Activated B cell treated with CpG ODN at 0.5 μM for 24 hours (primary cell): ENCODE measurements around the gene MECR. TPM values are rescaled to one million over a fixed set of nuclear protein-coding genes. Genes with fewer than 3 reads are reported as not detected.

Experiments used
- ATAC-seq: fragments of 200-7000 bp; cut with Tn5 transposase; one replicate; pipeline ENCODE4 v1.10.0; 2021; ENCODE audit warnings: low read depth, mild to moderate bottlenecking, moderate library complexity
- CTCF ChIA-PET: fragments of 350-600 bp; sonication (Branson Sonifier 250); formaldehyde crosslinking; loops from one replicate; lab custom pipeline; 2021; ENCODE audit warnings: antibody characterized with exemption; lab: Charles Lee
- POLR2A ChIA-PET: fragments of 350-600 bp; sonication (Branson Sonifier 250); formaldehyde crosslinking; loops from one replicate; lab custom pipeline; 2021; ENCODE audit warnings: antibody characterized with exemption; lab: Charles Lee
- DNase-seq: peaks from one replicate; pipeline ENCODE4 v3.0.0; 2022
- H3K27ac Mint-ChIP-seq: one replicate; pipeline ENCODE4 v1.8.0; 2020; ENCODE audit warnings: mixed read lengths
- H3K27me3 Mint-ChIP-seq: one replicate; pipeline ENCODE4 v1.8.0; 2021; ENCODE audit warnings: mixed read lengths
- H3K36me3 Mint-ChIP-seq: one replicate; pipeline ENCODE4 v1.8.0; 2021; ENCODE audit warnings: low read depth, mixed read lengths
- H3K4me1 Mint-ChIP-seq: one replicate; pipeline ENCODE4 v1.8.0; 2021; ENCODE audit warnings: mixed read lengths
- H3K4me3 Mint-ChIP-seq: one replicate; pipeline ENCODE4 v1.8.0; 2020; ENCODE audit warnings: mild to moderate bottlenecking, mixed read lengths
- H3K9me3 Mint-ChIP-seq: one replicate; pipeline ENCODE4 v1.8.0; 2020; ENCODE audit warnings: mixed read lengths
- intact Hi-C: fragments of 100-400 bp; cut with micrococcal nuclease; formaldehyde crosslinking; loops from one replicate; pipeline ENCODE4 v1.15.1; 2024
- total RNA-seq: library from RNA; stranded (reverse); gene quantifications from 2 replicates; pipeline ENCODE4 v1.2.3, GENCODE V29; 2022
- TF ChIP-seq, protein P1 (sequence below): fragments of 200-600 bp; IDR thresholded peaks from one replicate; pipeline ENCODE4 v1.8.0; 2022; ENCODE audit warnings: antibody characterized with exemption, mild to moderate bottlenecking

Gene MECR
- total RNA-seq, 1 donor from 2014 or later: 18.7 TPM

DNA sequence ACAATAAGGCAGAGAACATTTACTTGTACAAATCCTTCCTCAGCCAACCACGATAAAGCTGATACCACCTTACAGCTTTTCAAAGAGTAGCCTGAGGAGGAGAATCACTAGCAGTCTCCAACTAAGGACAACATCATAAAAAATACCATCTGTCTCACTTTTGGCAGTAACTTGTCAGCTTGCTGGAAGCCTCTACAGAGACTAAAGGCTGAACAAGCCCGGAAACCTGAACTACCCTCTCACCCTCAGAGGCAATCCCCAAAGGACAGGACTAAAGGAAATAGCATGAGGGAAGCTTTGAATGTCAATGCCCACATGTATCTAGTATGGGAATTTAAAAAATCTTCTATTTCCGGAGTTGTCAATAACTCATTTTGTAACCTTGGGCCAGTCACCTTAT lies 59.6 kb downstream of the MECR start:
- no peak for DNase-seq
- intact Hi-C loops: loop anchor here (1.0 kb wide), 1 partner anchor 10 kb away; the partner anchor contains the start of gene SRSF4
- no peaks in the 10 kb centered on the region for H3K27me3 Mint-ChIP-seq
- peak; percentile 64 for ATAC-seq
- H3K27ac Mint-ChIP-seq: peak overlapping the region; percentile 56
- H3K9me3 Mint-ChIP-seq: no peaks in the 10 kb centered on the region
- ChIA-PET CTCF (interaction anchor here (0.9 to 2.0 kb wide), 2 partner anchors 11 to 31 kb away, joined by 3 to 7 read pairs; partner anchors contain the start of gene SRSF4), POLR2A (interaction anchor here (0.6 to 3.3 kb wide), 3 partner anchors 11 to 523 kb away, joined by 5 to 20 read pairs (median 7); partner anchors contain the start of genes RNU11 and SRSF4)
- H3K36me3 Mint-ChIP-seq: peaks cover 54% of the 10 kb centered on the region
- peaks cover 45% of the 10 kb centered on the region for H3K4me1 Mint-ChIP-seq
- peak overlapping the region; percentile 60 for H3K4me3 Mint-ChIP-seq
- TF ChIP-seq, protein P1, sequence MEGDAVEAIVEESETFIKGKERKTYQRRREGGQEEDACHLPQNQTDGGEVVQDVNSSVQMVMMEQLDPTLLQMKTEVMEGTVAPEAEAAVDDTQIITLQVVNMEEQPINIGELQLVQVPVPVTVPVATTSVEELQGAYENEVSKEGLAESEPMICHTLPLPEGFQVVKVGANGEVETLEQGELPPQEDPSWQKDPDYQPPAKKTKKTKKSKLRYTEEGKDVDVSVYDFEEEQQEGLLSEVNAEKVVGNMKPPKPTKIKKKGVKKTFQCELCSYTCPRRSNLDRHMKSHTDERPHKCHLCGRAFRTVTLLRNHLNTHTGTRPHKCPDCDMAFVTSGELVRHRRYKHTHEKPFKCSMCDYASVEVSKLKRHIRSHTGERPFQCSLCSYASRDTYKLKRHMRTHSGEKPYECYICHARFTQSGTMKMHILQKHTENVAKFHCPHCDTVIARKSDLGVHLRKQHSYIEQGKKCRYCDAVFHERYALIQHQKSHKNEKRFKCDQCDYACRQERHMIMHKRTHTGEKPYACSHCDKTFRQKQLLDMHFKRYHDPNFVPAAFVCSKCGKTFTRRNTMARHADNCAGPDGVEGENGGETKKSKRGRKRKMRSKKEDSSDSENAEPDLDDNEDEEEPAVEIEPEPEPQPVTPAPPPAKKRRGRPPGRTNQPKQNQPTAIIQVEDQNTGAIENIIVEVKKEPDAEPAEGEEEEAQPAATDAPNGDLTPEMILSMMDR: no peak

- ATAC-seq: no peak
- H3K36me3 Mint-ChIP-seq: peaks cover 65% of the 10 kb centered on the region
- intact Hi-C loops: no loop called here
- no peaks in the 10 kb centered on the region for H3K27me3 Mint-ChIP-seq
- no peaks in the 10 kb centered on the region for H3K9me3 Mint-ChIP-seq
- POLR2A ChIA-PET: interaction anchor here (0.5 to 3.3 kb wide), 2 partner anchors 12 to 443 kb away, joined by 3 to 20 read pairs; partner anchors contain the start of gene SRSF4
- TF ChIP-seq, protein P1: no peak
- peaks cover 45% of the 10 kb centered on the region for H3K4me1 Mint-ChIP-seq
- H3K27ac Mint-ChIP-seq: no peak overlapping the region
- DNase-seq: no peak
- H3K4me3 Mint-ChIP-seq: peak overlapping the region; percentile 2
- CTCF ChIA-PET: no interaction called here
These were observed 60.8 kb downstream of the MECR start for GRCh38 chr1:29169976-29170375.

DNA sequence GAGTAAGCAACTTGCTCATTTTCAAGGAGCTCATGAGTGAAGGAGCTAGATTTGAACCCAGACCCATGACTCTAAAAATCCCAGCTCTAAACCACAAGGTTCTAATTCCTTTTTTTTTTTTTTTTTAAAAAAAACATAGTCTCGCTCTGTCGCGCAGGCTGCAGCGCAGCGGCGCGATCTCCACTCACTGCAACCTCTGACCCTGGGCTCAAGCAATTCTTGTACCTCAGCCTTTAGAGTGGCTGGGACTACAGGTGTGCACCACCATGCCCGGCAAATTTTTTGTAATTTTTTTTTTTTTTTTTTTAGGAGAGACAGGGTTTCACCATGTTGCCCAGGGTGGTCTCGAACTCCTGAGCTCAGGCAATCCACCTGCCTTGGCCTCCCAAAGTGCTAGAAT lies 62.8 kb downstream of the MECR start:
- H3K4me3 Mint-ChIP-seq: no peak overlapping the region
- H3K36me3 Mint-ChIP-seq: peaks cover 75% of the 10 kb centered on the region
- H3K27me3 Mint-ChIP-seq: no peaks in the 10 kb centered on the region
- POLR2A ChIA-PET: interaction anchor here (0.6 to 0.7 kb wide), 2 partner anchors 44 to 549 kb away, joined by 7 to 10 read pairs; partner anchors contain the start of gene TMEM200B
- peaks cover 41% of the 10 kb centered on the region for H3K4me1 Mint-ChIP-seq
- no peak for ATAC-seq
- TF ChIP-seq, protein P1: no peak
- no peak for DNase-seq
- intact Hi-C loops: no loop called here
- H3K27ac Mint-ChIP-seq: no peak overlapping the region
- CTCF ChIA-PET: no interaction called here
- no peaks in the 10 kb centered on the region for H3K9me3 Mint-ChIP-seq

DNA sequence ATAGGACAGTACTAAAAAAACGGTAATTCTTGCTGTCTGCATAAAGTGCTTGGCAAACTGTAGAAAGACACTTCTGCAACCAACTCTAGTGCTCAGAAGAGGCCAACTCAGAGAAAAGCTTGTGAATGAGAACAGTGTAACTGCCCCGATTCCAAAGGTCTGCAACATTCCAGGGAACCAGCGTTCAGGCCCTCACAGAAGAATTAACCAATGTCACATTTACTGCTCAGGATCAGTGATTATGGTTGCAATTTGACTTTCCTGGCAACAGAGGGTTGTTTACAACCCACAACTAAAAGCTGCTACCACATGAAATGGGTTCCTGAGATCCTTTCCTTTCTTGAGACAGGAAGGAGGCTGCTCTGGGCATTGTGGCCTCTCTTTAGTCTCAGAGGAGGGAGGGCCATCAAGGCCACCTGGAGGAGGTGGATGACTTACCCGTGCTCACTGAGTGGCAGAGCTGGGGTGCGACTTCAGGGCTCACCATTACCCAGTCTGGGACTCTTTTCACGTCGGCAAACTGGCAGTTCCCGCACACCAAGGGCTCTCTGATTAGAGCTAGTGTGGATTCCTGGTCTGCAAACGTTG lies 64.3 kb downstream of the MECR start:
- TF ChIP-seq, protein P1: no peak
- H3K27me3 Mint-ChIP-seq: no peaks in the 10 kb centered on the region
- ChIA-PET POLR2A (interaction anchor here (0.5 to 1.3 kb wide), 2 partner anchors 13 to 15 kb away, joined by 5 to 6 read pairs; partner anchors contain the start of gene SRSF4), CTCF (interaction anchor here (1.1 kb wide), 1 partner anchor 16 kb away, joined by 3 read pairs; the partner anchor contains the start of gene SRSF4)
- peaks cover 71% of the 10 kb centered on the region for H3K36me3 Mint-ChIP-seq
- no peak overlapping the region for H3K27ac Mint-ChIP-seq
- H3K4me1 Mint-ChIP-seq: peaks cover 32% of the 10 kb centered on the region
- DNase-seq (no peak), ATAC-seq (no peak)
- H3K9me3 Mint-ChIP-seq: no peaks in the 10 kb centered on the region
- intact Hi-C loops: no loop called here
- H3K4me3 Mint-ChIP-seq: no peak overlapping the region

DNA sequence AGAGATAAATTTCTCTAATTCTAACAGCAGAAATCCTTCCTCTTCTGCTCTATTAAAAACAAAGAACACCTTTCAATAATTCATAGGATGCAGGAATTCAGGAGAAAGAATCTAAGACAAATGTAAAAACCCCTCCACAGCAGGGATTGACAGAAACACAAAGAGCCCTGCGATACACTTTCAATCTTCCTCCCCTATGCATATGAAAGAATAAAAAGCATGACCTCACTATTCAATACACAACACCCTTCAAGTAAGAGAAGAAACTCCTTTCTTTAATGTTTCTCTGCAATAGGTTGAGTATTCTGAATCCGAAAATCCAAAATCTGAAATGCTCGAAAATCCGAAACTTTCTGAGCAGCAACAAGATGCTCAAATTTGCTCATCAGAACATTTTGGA lies 66.1 kb downstream of the MECR start:
- Mint-ChIP-seq H3K4me1 (peaks cover 14% of the 10 kb centered on the region), H3K4me3 (no peak overlapping the region), H3K36me3 (peaks cover 73% of the 10 kb centered on the region), H3K27me3 (no peaks in the 10 kb centered on the region), H3K9me3 (no peaks in the 10 kb centered on the region), H3K27ac (no peak overlapping the region)
- DNase-seq (no peak), ATAC-seq (no peak)
- CTCF ChIA-PET: no interaction called here
- POLR2A ChIA-PET: no interaction called here
- TF ChIP-seq, protein P1: no peak
- intact Hi-C loops: no loop called here
